ENCODE data around the gene SLC4A2.

The SLC4A2 gene

GRCh38 chr7:151114151-151115090, 55.0 kb downstream of the SLC4A2 start:
- TF ChIP-seq CTCF (IDR thresholded peaks at IDR 0.05; ENCODE audit: borderline replicate concordance, insufficient read depth, low read depth, low read length) = no peak
- H3K4me3 ChIP-seq (ENCODE audit: low read depth, low read length) = no peak overlapping the region

DNA sequence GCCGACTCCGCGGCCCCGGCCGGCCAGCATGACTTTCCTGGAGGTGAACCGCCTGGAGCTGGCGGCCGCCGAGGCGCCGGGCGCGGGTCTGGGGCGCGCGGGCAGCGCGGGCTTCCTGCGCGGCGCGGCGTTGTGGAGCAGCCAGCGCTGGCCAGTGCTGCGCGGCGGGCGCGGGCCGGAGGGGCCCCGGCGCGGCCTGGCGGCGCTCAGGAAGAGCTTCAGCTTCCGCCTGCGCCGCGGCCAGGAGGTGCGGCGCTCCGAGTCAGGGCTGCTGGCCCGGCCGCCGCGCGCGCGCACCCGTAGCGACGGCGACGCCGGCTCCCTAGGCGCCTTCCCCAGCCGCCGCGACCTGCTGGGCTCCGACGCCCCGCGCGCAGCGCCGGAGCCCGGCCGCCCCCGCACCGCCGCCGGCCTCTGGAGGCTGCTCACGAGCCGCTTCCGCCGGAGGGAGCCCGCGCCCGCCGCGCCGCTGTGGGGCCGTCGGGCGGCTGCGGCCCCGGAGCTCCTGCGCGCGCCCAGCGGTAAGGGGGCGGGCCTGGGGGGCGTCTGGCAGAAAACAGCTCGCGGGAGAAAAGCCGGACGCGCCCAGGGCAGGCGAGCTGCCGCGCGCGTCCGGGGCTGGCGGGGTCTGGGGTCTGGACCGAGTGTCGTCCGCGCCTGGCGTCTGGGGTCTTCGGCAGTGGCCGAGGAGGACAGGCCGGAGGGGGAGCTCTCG, 55.9 kb downstream of the SLC4A2 start:
- H3K4me3 ChIP-seq (ENCODE audit: low read depth, low read length) = no peak overlapping the region
- no peak for TF ChIP-seq CTCF (IDR thresholded peaks at IDR 0.05; ENCODE audit: borderline replicate concordance, insufficient read depth, low read depth, low read length)

DNA sequence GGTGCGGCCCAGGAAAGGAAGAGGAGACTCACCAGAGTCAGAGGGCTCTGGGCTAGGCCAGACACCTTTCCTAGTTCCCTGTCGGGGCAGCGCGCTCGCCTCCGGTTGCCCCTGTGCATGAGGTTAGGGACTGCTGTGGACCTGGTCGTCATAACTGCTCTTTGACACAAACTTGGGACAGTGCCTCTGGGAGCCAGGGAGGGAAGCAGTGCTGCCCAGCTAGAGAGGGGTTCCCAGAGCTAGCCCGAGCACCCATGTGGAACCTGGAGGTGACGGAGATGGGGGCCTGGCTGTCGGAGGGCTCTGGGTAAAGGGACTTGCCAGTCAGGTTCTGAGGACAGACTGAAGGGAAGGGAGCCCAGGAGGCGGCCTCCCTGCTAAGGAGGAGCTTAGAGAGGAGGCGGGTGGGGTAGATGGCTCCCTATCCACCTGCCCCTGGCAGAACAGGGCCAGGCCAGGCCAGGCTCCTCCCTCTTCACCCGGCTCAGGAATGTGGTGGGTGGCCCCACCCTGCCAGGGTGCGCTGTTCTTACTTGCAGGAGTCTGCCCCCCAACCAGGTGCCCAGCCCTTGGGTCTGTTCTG, 56.5 kb downstream of the SLC4A2 start:
- H3K4me3 ChIP-seq (ENCODE audit: low read depth, low read length) = no peak overlapping the region
- no peak for TF ChIP-seq CTCF (IDR thresholded peaks at IDR 0.05; ENCODE audit: borderline replicate concordance, insufficient read depth, low read depth, low read length)

- no peak for TF ChIP-seq CTCF (IDR thresholded peaks at IDR 0.05; ENCODE audit: borderline replicate concordance, insufficient read depth, low read depth, low read length)
- H3K4me3 ChIP-seq (ENCODE audit: low read depth, low read length) = no peak overlapping the region
Observed at GRCh38 chr7:151116603-151117440, 57.4 kb downstream of the SLC4A2 start.

DNA sequence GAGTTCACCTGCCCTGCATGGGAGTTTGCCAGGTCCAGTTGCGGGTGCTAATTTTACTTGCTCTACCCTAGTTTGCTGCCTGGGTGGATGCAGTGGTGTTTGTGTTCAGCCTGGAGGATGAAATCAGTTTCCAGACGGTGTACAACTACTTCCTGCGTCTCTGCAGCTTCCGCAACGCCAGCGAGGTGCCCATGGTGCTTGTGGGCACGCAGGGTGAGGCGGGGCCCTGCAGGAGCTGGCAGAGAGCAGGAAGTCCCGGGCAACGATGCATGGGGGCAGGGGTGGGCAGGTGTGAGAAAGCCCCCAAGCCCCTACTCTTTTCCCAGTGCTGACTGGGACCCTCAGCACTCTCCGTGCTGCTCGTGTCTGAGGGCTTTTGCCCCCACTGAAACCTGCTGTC, 58.2 kb downstream of the SLC4A2 start:
- H3K4me3 ChIP-seq (ENCODE audit: low read depth, low read length) = no peak overlapping the region
- TF ChIP-seq CTCF (IDR thresholded peaks at IDR 0.05; ENCODE audit: borderline replicate concordance, insufficient read depth, low read depth, low read length) = no peak

- no peak for TF ChIP-seq CTCF (IDR thresholded peaks at IDR 0.05; ENCODE audit: borderline replicate concordance, insufficient read depth, low read depth, low read length)
Observed at GRCh38 chr7:151118108-151119054, 59.0 kb downstream of the SLC4A2 start.

More at GRCh38 chr7:151118108-151119054, 59.0 kb downstream of the SLC4A2 start:
- no peak overlapping the region for H3K4me3 ChIP-seq (ENCODE audit: low read depth, low read length)
